Omental fat pad (tissue), 4 donors: ENCODE results near the gene CIAO2B. TPM values are rescaled to one million over a fixed set of nuclear protein-coding genes. Genes with fewer than 3 reads are reported as not detected.

Source experiments
- ATAC-seq: fragments of 150-250 bp; one replicate; pipeline ENCODE4 v1.9.1; 2016; ENCODE audit warnings: mild to moderate bottlenecking, moderate library complexity; ENCODE audit not compliant: low FRiP score
- DNase-seq: peaks from one replicate; pipeline ENCODE4 v3.0.0-alpha.2; 2019; ENCODE audit warnings: low spot score
- total RNA-seq, 4 donors: library from RNA; depleted of rRNA; stranded (reverse); fragments of >200 nt; gene quantifications; one replicate each; pipeline ENCODE4 v1.1.0, GENCODE V29; 2016
- TF ChIP-seq, protein P1 (sequence below), 3 donors: fragments of 450-650 bp; IDR thresholded peaks; one replicate each; pipeline ENCODE4 v1.5.1; 2016 to 2017; ENCODE audit warnings: antibody characterized with exemption in 3 of 3, mild to moderate bottlenecking in 3 of 3, moderate library complexity in 2 of 3

The CIAO2B gene
- total RNA-seq, 4 donors from 2014 or later, result 50.4 to 86.8 (median 70.4) TPM

DNA sequence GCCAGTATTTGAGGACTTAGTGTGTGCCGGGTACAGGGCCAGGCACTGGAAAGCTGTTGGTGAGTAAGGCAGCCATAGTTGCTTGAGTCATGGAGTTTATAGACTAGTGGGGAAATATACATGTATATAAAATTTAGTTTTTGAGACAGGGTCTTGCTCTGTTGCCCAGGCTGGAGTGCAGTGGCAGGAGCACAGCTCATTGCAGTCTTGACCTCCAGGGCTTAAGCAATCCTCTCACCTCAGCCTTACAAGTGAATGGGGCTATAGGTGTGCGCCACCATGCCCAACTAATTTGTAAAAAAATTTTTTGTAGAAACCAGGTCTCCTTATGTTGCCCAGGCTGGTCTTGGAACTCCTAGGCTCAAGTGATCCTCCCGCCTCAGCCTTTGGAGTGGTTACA is 51.5 kb downstream of the CIAO2B start:
- ATAC-seq (no peak), DNase-seq (no peak)
- TF ChIP-seq, protein P1, sequence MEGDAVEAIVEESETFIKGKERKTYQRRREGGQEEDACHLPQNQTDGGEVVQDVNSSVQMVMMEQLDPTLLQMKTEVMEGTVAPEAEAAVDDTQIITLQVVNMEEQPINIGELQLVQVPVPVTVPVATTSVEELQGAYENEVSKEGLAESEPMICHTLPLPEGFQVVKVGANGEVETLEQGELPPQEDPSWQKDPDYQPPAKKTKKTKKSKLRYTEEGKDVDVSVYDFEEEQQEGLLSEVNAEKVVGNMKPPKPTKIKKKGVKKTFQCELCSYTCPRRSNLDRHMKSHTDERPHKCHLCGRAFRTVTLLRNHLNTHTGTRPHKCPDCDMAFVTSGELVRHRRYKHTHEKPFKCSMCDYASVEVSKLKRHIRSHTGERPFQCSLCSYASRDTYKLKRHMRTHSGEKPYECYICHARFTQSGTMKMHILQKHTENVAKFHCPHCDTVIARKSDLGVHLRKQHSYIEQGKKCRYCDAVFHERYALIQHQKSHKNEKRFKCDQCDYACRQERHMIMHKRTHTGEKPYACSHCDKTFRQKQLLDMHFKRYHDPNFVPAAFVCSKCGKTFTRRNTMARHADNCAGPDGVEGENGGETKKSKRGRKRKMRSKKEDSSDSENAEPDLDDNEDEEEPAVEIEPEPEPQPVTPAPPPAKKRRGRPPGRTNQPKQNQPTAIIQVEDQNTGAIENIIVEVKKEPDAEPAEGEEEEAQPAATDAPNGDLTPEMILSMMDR (IDR thresholded peaks at IDR 0.05), result no peak

Other genes starting within 250 kb of the CIAO2B start
- gene CMTM4, start 237.7 kb downstream of the CIAO2B start, total RNA-seq, result 10 to 100 TPM; 12.6 to 29.9 (median 23.8) TPM
- gene DYNC1LI2, start 182.8 kb downstream of the CIAO2B start, total RNA-seq, result 100 to 1,000 TPM; 120 to 199 (median 169) TPM
- gene TERB1, start 132.8 kb downstream of the CIAO2B start, total RNA-seq, result not detected
- gene NAE1, start 103.4 kb downstream of the CIAO2B start, total RNA-seq, result 10 to 100 TPM; 29.7 to 36.4 (median 35.3) TPM
- gene CA7, start 90.0 kb downstream of the CIAO2B start, total RNA-seq, result not detected
- gene PDP2, start 53.9 kb downstream of the CIAO2B start, total RNA-seq, result 10 to 100 TPM; 17.9 to 48.2 (median 20.5) TPM
- not detected for gene CDH16, start 15.5 kb downstream of the CIAO2B start, total RNA-seq
- 10 to 100 TPM in 3 of 4 donors, 1 to 10 TPM in 1; 3.8 to 21.0 (median 11.9) TPM for gene RRAD, start 8.9 kb downstream of the CIAO2B start, total RNA-seq
- 10 to 100 TPM; 25.1 to 34.3 (median 28.1) TPM for gene CES2, start 1.1 kb upstream of the CIAO2B start, total RNA-seq
- gene CES3, start 26.9 kb upstream of the CIAO2B start, total RNA-seq, result 1 to 10 TPM in 1 of 4 donors, under 1 TPM in 3; 0.31 to 1.6 (median 0.84) TPM
- 10 to 100 TPM in 3 of 4 donors, 1 to 10 TPM in 1; 4.4 to 48.1 (median 14.3) TPM for gene CES4A, start 54.2 kb upstream of the CIAO2B start, total RNA-seq
- gene CBFB, start 94.7 kb upstream of the CIAO2B start, total RNA-seq, result 10 to 100 TPM; 30.3 to 77.6 (median 35.4) TPM
- 10 to 100 TPM; 12.1 to 28.8 (median 16.4) TPM for gene PHAF1, start 175.5 kb upstream of the CIAO2B start, total RNA-seq
- gene B3GNT9, start 216.6 kb upstream of the CIAO2B start, total RNA-seq, result 10 to 100 TPM in 3 of 4 donors, 1 to 10 TPM in 1; 6.8 to 19.2 (median 14.9) TPM
- 10 to 100 TPM; 25.3 to 32.5 (median 28.9) TPM for gene TRADD, start 225.5 kb upstream of the CIAO2B start, total RNA-seq
- 10 to 100 TPM; 12.8 to 24.7 (median 15.9) TPM for gene FBXL8, start 225.6 kb upstream of the CIAO2B start, total RNA-seq
- gene HSF4, start 230.3 kb upstream of the CIAO2B start, total RNA-seq, result 10 to 100 TPM; 21.2 to 77.2 (median 35.8) TPM
- 10 to 100 TPM; 17.1 to 60.4 (median 41.3) TPM for gene NOL3, start 236.1 kb upstream of the CIAO2B start, total RNA-seq
- gene MATCAP1, start 249.6 kb upstream of the CIAO2B start, total RNA-seq, result 10 to 100 TPM; 12.6 to 53.4 (median 17.2) TPM